T-helper 2 cell treated with Interferon-gamma antibody and Interleukin-4, amounts not matched to agents 100 ng/mL and 5 ng/mL, for 36 hours (primary cell): ENCODE data around the gene NPAS3. TPM values are rescaled to one million over a fixed set of nuclear protein-coding genes. Genes with fewer than 3 reads are reported as not detected.

Experiments
- intact Hi-C: fragments of 100-400 bp; cut with micrococcal nuclease; formaldehyde crosslinking; loops from one replicate; pipeline ENCODE4 v1.15.1; 2023
- total RNA-seq: library from RNA; stranded (reverse); gene quantifications from 2 replicates; pipeline ENCODE4 v1.2.3, GENCODE V29; 2022

The NPAS3 gene
- total RNA-seq, 1 donor from 2014 or later, result not detected

- intact Hi-C loops, result no loop called here
Measured at GRCh38 chr14:33809396-33809981, 870.8 kb downstream of the NPAS3 start.

GRCh38 chr14:33810308-33810707, 871.6 kb downstream of the NPAS3 start:
- intact Hi-C loops, result no loop called here

GRCh38 chr14:33811721-33812120, 873.0 kb downstream of the NPAS3 start:
- intact Hi-C loops, result no loop called here

- intact Hi-C loops, result no loop called here
Measured at GRCh38 chr14:33812181-33812580, 873.5 kb downstream of the NPAS3 start.

- intact Hi-C loops, result no loop called here
Measured at GRCh38 chr14:33812601-33813000, 873.9 kb downstream of the NPAS3 start.

- intact Hi-C loops, result no loop called here
Measured at GRCh38 chr14:33814010-33814409, 875.3 kb downstream of the NPAS3 start.

GRCh38 chr14:33833706-33834465, 895.2 kb downstream of the NPAS3 start:
- intact Hi-C loops, result loop anchor here (10.0 kb wide), 1 partner anchor 111 kb away; no protein-coding TSS in a partner anchor

GRCh38 chr14:33834466-33835260, 896.0 kb downstream of the NPAS3 start:
- intact Hi-C loops, result loop anchor here (10.0 kb wide), 1 partner anchor 110 kb away; no protein-coding TSS in a partner anchor

GRCh38 chr14:33835261-33835655, 896.6 kb downstream of the NPAS3 start:
- intact Hi-C loops, result loop anchor here (10.0 kb wide), 1 partner anchor 110 kb away; no protein-coding TSS in a partner anchor

GRCh38 chr14:33835677-33836076, 897.0 kb downstream of the NPAS3 start:
- intact Hi-C loops, result loop anchor here (10.0 kb wide), 1 partner anchor 109 kb away; no protein-coding TSS in a partner anchor

- intact Hi-C loops, result loop anchor here (10.0 kb wide), 1 partner anchor 108 kb away; no protein-coding TSS in a partner anchor
Measured at GRCh38 chr14:33836203-33836899, 897.7 kb downstream of the NPAS3 start.

GRCh38 chr14:33836900-33837577, 898.4 kb downstream of the NPAS3 start:
- intact Hi-C loops, result loop anchor here (10.0 kb wide), 1 partner anchor 108 kb away; no protein-coding TSS in a partner anchor

GRCh38 chr14:33837943-33838683, 899.4 kb downstream of the NPAS3 start:
- intact Hi-C loops, result loop anchor here (10.0 kb wide), 1 partner anchor 107 kb away; no protein-coding TSS in a partner anchor

GRCh38 chr14:33839193-33840076, 900.8 kb downstream of the NPAS3 start:
- intact Hi-C loops, result loop anchor here (1.0 to 10.0 kb wide), 4 partner anchors 105 to 485 kb away; no protein-coding TSS in a partner anchor

GRCh38 chr14:33840797-33841196, 902.1 kb downstream of the NPAS3 start:
- intact Hi-C loops, result no loop called here

GRCh38 chr14:33842299-33842698, 903.6 kb downstream of the NPAS3 start:
- intact Hi-C loops, result no loop called here

- intact Hi-C loops, result no loop called here
Measured at GRCh38 chr14:33844118-33844517, 905.4 kb downstream of the NPAS3 start.

GRCh38 chr14:33846100-33846824, 907.6 kb downstream of the NPAS3 start:
- intact Hi-C loops, result no loop called here
